Activated CD8-positive, alpha-beta memory T cell treated with anti-CD3 and anti-CD28 coated beads, Interleukin-2, amount 10 ng/mL, durations not matched to agents 7 days and 5 days (primary cell): Measurements from ENCODE around the gene AMY1C. TPM values are rescaled to one million over a fixed set of nuclear protein-coding genes. Genes with fewer than 3 reads are reported as not detected.

Experiments used
- ATAC-seq: fragments of 150-1000 bp; cut with Tn5 transposase; one replicate; pipeline ENCODE4 v1.10.0; 2021; ENCODE audit warnings: moderate library complexity
- CTCF ChIA-PET: fragments of 350-600 bp; sonication (Branson Sonifier 250); formaldehyde crosslinking; loops from one replicate; lab custom pipeline; 2021; ENCODE audit warnings: antibody characterized with exemption; lab: Charles Lee
- DNase-seq: peaks from one replicate; pipeline ENCODE4 v3.0.0-alpha.2; 2020
- H3K27ac Mint-ChIP-seq: one replicate; pipeline ENCODE4 v1.8.0; 2021; ENCODE audit warnings: mild to moderate bottlenecking, mixed read lengths
- H3K27me3 Mint-ChIP-seq: one replicate; pipeline ENCODE4 v1.8.0; 2021; ENCODE audit warnings: mixed read lengths
- H3K36me3 Mint-ChIP-seq: one replicate; pipeline ENCODE4 v1.8.0; 2021; ENCODE audit warnings: mild to moderate bottlenecking, mixed read lengths
- H3K4me1 Mint-ChIP-seq: one replicate; pipeline ENCODE4 v1.8.0; 2021; ENCODE audit warnings: mixed read lengths
- H3K4me3 Mint-ChIP-seq: one replicate; pipeline ENCODE4 v1.8.0; 2021; ENCODE audit warnings: mild to moderate bottlenecking, moderate library complexity, mixed read lengths
- H3K9me3 Mint-ChIP-seq: one replicate; pipeline ENCODE4 v1.8.0; 2022; ENCODE audit warnings: low read depth, mixed read lengths
- total RNA-seq, 2 experiments: library from RNA; stranded (reverse); gene quantifications; one replicate each; pipeline ENCODE4 v1.2.3, GENCODE V29; 2021

Gene AMY1C
- total RNA-seq, 2 experiments from 2014 or later = not detected

- H3K27ac Mint-ChIP-seq = no peak overlapping the region
- H3K27me3 Mint-ChIP-seq = no peaks in the 10 kb centered on the region
- CTCF ChIA-PET = no interaction called here
- no peaks in the 10 kb centered on the region for H3K36me3 Mint-ChIP-seq
- DNase-seq = no peak
- H3K4me3 Mint-ChIP-seq = no peak overlapping the region
- H3K9me3 Mint-ChIP-seq = peaks cover 4% of the 10 kb centered on the region
- H3K4me1 Mint-ChIP-seq = no peaks in the 10 kb centered on the region
- no peak for ATAC-seq
Measured at GRCh38 chr1:103788377-103788776, 38.7 kb downstream of the AMY1C start.

- peaks cover 6% of the 10 kb centered on the region for H3K9me3 Mint-ChIP-seq
- ATAC-seq = no peak
- H3K4me1 Mint-ChIP-seq = no peaks in the 10 kb centered on the region
- no peak overlapping the region for H3K27ac Mint-ChIP-seq
- DNase-seq = no peak
- CTCF ChIA-PET = no interaction called here
- H3K4me3 Mint-ChIP-seq = no peak overlapping the region
- H3K27me3 Mint-ChIP-seq = no peaks in the 10 kb centered on the region
- H3K36me3 Mint-ChIP-seq = no peaks in the 10 kb centered on the region
Measured at GRCh38 chr1:103790172-103790571, 40.5 kb downstream of the AMY1C start.

Other genes with a start within 250 kb of the AMY1C start
- gene RNPC3, start 224.2 kb upstream of the AMY1C start, total RNA-seq = 10 to 100 TPM; 20.6 to 27.7 TPM
- gene AMY2B, start 178.3 kb upstream of the AMY1C start, total RNA-seq = 1 to 10 TPM; 5.0 to 8.0 TPM
- gene AMY2A, start 132.5 kb upstream of the AMY1C start, total RNA-seq = not detected
- gene AMY1A, start 94.1 kb upstream of the AMY1C start, total RNA-seq = not detected
- gene AMY1B, start 53.7 kb upstream of the AMY1C start, total RNA-seq = not detected